ENCODE data around the gene SCARB1. TPM values are rescaled to one million over a fixed set of nuclear protein-coding genes. Genes with fewer than 3 reads are reported as not detected.

The SCARB1 gene
- total RNA-seq, 1 donor from 2014 or later: 44.5 TPM

GRCh38 chr12:124795081-124795948, 68.3 kb downstream of the SCARB1 start:
- H3K9me3 ChIP-seq (ENCODE audit: insufficient read depth, low read depth, low read length): no peaks in the 10 kb centered on the region
- H4K20me1 ChIP-seq (ENCODE audit: insufficient read depth, low read length): no peaks in the 10 kb centered on the region
- FAIRE-seq (no peak), DNase-seq (ENCODE audit: low read depth) (no peak)
- H3K27me3 ChIP-seq (ENCODE audit: insufficient read depth, low read length): no peaks in the 10 kb centered on the region
- no peak overlapping the region for H3K27ac Mint-ChIP-seq (ENCODE audit: unreplicated experiment)
- no peak overlapping the region for H3K27ac ChIP-seq (ENCODE audit: low read depth, low read length)
- H3K4me2 ChIP-seq (ENCODE audit: low read length): no peak overlapping the region
- no peak overlapping the region for H3K4me3 ChIP-seq (ENCODE audit: insufficient read depth, low read depth, low read length)
- no peaks in the 10 kb centered on the region for H3K4me1 ChIP-seq (ENCODE audit: insufficient read depth, low read length)
- H3K36me3 Mint-ChIP-seq (ENCODE audit: low read depth, unreplicated experiment): peaks cover 12% of the 10 kb centered on the region
- H3K27me3 Mint-ChIP-seq (ENCODE audit: low read depth, unreplicated experiment): no peaks in the 10 kb centered on the region
- H3K4me1 Mint-ChIP-seq (ENCODE audit: low read depth, unreplicated experiment): peaks cover 5% of the 10 kb centered on the region
- no peak overlapping the region for H2AFZ ChIP-seq (ENCODE audit: low read depth, low read length)
- H3K36me3 ChIP-seq (ENCODE audit: insufficient read depth, low read length): no peaks in the 10 kb centered on the region
- H3K79me2 ChIP-seq (ENCODE audit: insufficient read depth, low read length): no peaks in the 10 kb centered on the region
- no peak overlapping the region for H3K4me3 Mint-ChIP-seq (ENCODE audit: unreplicated experiment)
- H3K9ac ChIP-seq (ENCODE audit: low read length): no peak overlapping the region
- TF ChIP-seq EZH2 (IDR thresholded peaks at IDR 0.05; ENCODE audit: insufficient read depth, low read length) (no peak), CTCF (IDR thresholded peaks at IDR 0.05; ENCODE audit: insufficient read depth, low read depth, low read length) (no peak)
- no peaks in the 10 kb centered on the region for H3K9me3 Mint-ChIP-seq (ENCODE audit: unreplicated experiment)

- FAIRE-seq (no peak), DNase-seq (ENCODE audit: low read depth) (peak; percentile 42)
- no peaks in the 10 kb centered on the region for H3K36me3 ChIP-seq (ENCODE audit: insufficient read depth, low read length)
- H3K4me3 ChIP-seq (ENCODE audit: insufficient read depth, low read depth, low read length): no peak overlapping the region
- peaks cover 13% of the 10 kb centered on the region for H3K36me3 Mint-ChIP-seq (ENCODE audit: low read depth, unreplicated experiment)
- H4K20me1 ChIP-seq (ENCODE audit: insufficient read depth, low read length): no peaks in the 10 kb centered on the region
- H3K27ac ChIP-seq (ENCODE audit: low read depth, low read length): no peak overlapping the region
- H2AFZ ChIP-seq (ENCODE audit: low read depth, low read length): no peak overlapping the region
- H3K4me1 ChIP-seq (ENCODE audit: insufficient read depth, low read length): no peaks in the 10 kb centered on the region
- H3K27ac Mint-ChIP-seq (ENCODE audit: unreplicated experiment): no peak overlapping the region
- H3K4me1 Mint-ChIP-seq (ENCODE audit: low read depth, unreplicated experiment): peaks cover 5% of the 10 kb centered on the region
- no peaks in the 10 kb centered on the region for H3K9me3 Mint-ChIP-seq (ENCODE audit: unreplicated experiment)
- H3K79me2 ChIP-seq (ENCODE audit: insufficient read depth, low read length): no peaks in the 10 kb centered on the region
- H3K9me3 ChIP-seq (ENCODE audit: insufficient read depth, low read depth, low read length): no peaks in the 10 kb centered on the region
- TF ChIP-seq CTCF (IDR thresholded peaks at IDR 0.05; ENCODE audit: insufficient read depth, low read depth, low read length) (no peak), EZH2 (IDR thresholded peaks at IDR 0.05; ENCODE audit: insufficient read depth, low read length) (no peak)
- H3K9ac ChIP-seq (ENCODE audit: low read length): no peak overlapping the region
- no peaks in the 10 kb centered on the region for H3K27me3 Mint-ChIP-seq (ENCODE audit: low read depth, unreplicated experiment)
- no peak overlapping the region for H3K4me2 ChIP-seq (ENCODE audit: low read length)
- no peaks in the 10 kb centered on the region for H3K27me3 ChIP-seq (ENCODE audit: insufficient read depth, low read length)
- H3K4me3 Mint-ChIP-seq (ENCODE audit: unreplicated experiment): no peak overlapping the region
Measured at GRCh38 chr12:124792961-124793441, 70.7 kb downstream of the SCARB1 start.

- H3K79me2 ChIP-seq (ENCODE audit: insufficient read depth, low read length): no peaks in the 10 kb centered on the region
- H3K9me3 ChIP-seq (ENCODE audit: insufficient read depth, low read depth, low read length): no peaks in the 10 kb centered on the region
- no peak overlapping the region for H3K4me3 Mint-ChIP-seq (ENCODE audit: unreplicated experiment)
- H3K4me2 ChIP-seq (ENCODE audit: low read length): no peak overlapping the region
- H3K4me1 Mint-ChIP-seq (ENCODE audit: low read depth, unreplicated experiment): peaks cover 5% of the 10 kb centered on the region
- H3K9ac ChIP-seq (ENCODE audit: low read length): no peak overlapping the region
- no peaks in the 10 kb centered on the region for H4K20me1 ChIP-seq (ENCODE audit: insufficient read depth, low read length)
- DNase-seq (ENCODE audit: low read depth): no peak
- H3K4me1 ChIP-seq (ENCODE audit: insufficient read depth, low read length): peaks cover under 1% of the 10 kb centered on the region
- no peak overlapping the region for H3K27ac ChIP-seq (ENCODE audit: low read depth, low read length)
- no peaks in the 10 kb centered on the region for H3K36me3 ChIP-seq (ENCODE audit: insufficient read depth, low read length)
- no peak overlapping the region for H2AFZ ChIP-seq (ENCODE audit: low read depth, low read length)
- peaks cover 13% of the 10 kb centered on the region for H3K36me3 Mint-ChIP-seq (ENCODE audit: low read depth, unreplicated experiment)
- no peaks in the 10 kb centered on the region for H3K27me3 ChIP-seq (ENCODE audit: insufficient read depth, low read length)
- H3K9me3 Mint-ChIP-seq (ENCODE audit: unreplicated experiment): no peaks in the 10 kb centered on the region
- H3K27me3 Mint-ChIP-seq (ENCODE audit: low read depth, unreplicated experiment): no peaks in the 10 kb centered on the region
- TF ChIP-seq CTCF (IDR thresholded peaks at IDR 0.05; ENCODE audit: insufficient read depth, low read depth, low read length): no peak
- TF ChIP-seq EZH2 (IDR thresholded peaks at IDR 0.05; ENCODE audit: insufficient read depth, low read length): no peak
- FAIRE-seq: no peak
- no peak overlapping the region for H3K27ac Mint-ChIP-seq (ENCODE audit: unreplicated experiment)
- no peak overlapping the region for H3K4me3 ChIP-seq (ENCODE audit: insufficient read depth, low read depth, low read length)
Measured at GRCh38 chr12:124792156-124792555, 71.5 kb downstream of the SCARB1 start.

Data from astrocyte (in vitro differentiated cells and primary cell).